Left colon (tissue), 2 donors: ENCODE results near the gene TMEM200A. TPM values are rescaled to one million over a fixed set of nuclear protein-coding genes. Genes with fewer than 3 reads are reported as not detected.

Experiments
- ATAC-seq: fragments of 200-7000 bp; cut with Tn5 transposase; one replicate; pipeline ENCODE4 v1.9.1; 2020; ENCODE audit warnings: mild to moderate bottlenecking, moderate library complexity
- DNase-seq, 2 donors: peaks; one replicate each; pipeline ENCODE4 v3.0.0-alpha.2; 2020
- intact Hi-C, 2 donors: fragments of 100-400 bp; cut with DNase I in 1 of 2; cut with micrococcal nuclease in 1 of 2; formaldehyde crosslinking; loops; one replicate each; pipeline versions ENCODE4 v1.11.2 to v1.14.0; 2022; cut with DNase I, micrococcal nuclease
- total RNA-seq, 2 donors: library from RNA; stranded (reverse); fragmentation: NEBNext Ultra II Directional; extraction: Animal tissue kit (Norgen Biotek cat#: 25700); gene quantifications; one replicate each; pipeline ENCODE4 v1.2.1, GENCODE V29; 2021
- donor health status: DM: no; HTN: no; CAD: no.
- donor health status: DM: yes; HTN: yes; CAD: no.

TMEM200A gene
- total RNA-seq, 2 donors from 2014 or later: 24.6 to 26.9 TPM

DNA sequence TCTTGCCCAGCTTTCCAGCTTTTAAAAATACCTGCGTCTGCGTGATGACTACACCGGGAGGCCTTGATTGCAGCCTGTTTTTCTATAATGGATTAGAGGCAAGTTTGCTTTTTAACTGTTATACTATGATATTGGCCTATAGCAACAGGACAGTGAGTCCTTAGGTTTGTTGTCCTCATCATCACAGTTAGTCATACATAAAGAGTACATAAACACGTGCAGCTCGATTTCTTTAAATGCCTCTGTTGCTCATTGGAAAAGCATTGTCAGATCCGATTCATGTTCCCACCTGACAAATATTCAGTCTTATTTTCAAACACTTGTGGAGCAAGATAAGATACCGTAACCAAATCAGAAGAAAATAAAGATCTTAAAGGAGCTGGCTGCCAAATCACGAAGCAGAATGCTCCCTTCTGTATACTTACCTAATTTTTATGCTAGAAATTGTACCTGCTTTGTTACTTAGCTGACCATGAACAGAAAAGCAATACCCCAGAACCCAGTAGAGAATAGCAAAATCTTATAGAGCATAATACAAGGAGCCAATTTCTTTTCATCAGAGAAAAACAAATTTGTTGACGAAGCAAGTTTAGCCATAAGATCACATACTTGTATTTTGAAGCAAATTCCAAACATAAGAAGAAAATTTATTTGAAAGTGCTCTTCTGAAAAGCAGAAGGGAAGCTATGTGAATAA is 100.4 kb downstream of the TMEM200A start:
- DNase-seq: no peak
- intact Hi-C loops: no loop called here
- ATAC-seq: no peak

DNA sequence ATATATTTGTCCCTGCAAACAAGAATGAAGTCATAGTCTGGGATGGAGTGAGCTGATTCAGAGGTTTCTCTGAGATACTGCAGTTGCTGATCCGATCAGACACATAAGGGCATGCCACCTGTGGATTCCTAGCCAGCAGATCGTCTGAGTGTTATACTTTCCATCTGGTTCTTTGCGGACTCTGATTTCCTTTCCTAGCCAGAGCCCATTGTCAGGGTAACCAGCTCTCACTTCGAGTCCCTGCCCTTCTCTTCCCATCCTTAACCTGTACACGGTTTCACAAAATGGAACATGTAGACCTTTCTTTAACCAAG is 100.9 kb downstream of the TMEM200A start:
- ATAC-seq (no peak), DNase-seq (no peak)
- intact Hi-C loops: no loop called here

DNA sequence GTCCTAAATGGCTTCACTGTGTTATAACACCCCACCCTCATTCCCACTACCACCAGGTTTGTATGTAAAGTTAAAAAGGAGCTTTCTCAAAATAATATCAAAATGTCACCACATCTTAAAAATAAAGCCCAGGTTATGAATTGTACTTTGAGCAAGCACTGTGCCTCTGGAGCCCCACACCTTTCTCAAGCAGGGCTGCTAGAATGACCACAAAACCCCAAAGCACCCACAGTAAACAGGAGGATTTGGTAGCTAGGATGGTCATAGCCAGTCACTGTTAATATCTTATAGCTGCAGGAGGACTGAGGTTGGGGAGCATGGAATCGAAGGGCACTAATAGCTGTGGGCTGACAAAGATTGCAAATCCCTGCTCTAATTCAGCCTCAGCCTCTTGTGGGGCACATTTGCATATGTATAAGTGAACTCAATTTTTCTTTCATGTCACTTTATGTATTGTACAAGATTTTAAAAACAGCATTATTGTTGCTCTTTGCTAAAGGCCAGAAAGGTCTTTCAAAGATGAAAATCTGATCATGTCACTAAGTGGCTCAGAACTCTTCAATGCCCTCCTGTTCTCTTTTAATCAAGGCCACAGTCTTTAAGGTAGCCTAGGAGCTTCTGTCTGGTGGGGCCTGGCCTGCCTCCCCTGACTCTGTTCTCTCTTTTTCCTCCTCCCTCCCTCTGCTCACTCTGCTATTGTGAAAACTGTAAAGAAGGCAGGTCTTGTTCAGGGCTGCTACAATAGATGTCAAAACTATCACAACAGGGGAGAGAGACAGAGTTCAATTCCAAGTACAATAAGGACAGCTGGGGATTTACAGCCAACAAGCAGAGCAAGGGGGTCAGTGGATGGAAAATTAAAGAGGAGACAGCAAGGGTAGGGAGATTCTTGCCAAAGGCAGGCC is 101.6 kb downstream of the TMEM200A start:
- ATAC-seq (no peak), DNase-seq (no peak)
- intact Hi-C loops: no loop called here

DNA sequence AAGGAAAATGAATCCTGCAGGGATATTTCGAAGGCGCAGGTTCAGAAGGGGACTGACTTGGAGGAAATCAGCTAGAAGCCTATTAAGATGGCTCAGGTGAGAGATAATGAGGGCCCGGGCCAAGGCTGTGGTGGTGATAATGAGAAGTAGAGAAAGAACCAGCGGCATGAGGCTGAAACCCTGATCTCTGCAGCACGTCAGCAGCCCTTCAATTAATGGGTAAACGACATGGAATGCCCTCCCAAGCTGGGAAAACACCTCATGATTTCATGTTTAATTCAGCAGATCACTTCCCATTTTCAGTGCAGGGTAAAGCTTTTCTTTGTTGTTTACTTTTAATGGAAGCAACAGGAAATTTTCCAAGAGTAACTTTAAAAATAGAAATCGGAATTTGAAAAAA is 104.9 kb downstream of the TMEM200A start:
- no peak for DNase-seq
- no peak for ATAC-seq
- intact Hi-C loops: no loop called here

DNA sequence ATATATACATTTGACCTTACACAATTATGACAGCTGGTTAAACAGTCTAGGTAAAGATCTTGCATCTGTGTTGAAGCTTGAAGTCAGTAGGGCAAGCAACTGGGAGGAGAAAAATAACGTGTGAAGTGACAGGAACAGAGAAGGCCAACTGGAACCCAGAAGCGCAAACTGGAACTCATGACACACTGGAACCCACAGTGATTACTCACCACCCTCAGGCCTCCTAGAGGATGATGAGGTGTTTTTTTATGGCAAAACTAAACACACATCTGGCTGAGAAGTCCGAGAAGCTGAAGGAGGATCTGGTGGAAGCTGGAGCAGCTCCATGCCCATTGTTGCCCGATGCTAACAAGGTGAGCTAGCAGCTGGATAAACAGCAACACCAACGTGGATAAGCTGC is 108.1 kb downstream of the TMEM200A start:
- ATAC-seq (no peak), DNase-seq (no peak)
- intact Hi-C loops: no loop called here

DNA sequence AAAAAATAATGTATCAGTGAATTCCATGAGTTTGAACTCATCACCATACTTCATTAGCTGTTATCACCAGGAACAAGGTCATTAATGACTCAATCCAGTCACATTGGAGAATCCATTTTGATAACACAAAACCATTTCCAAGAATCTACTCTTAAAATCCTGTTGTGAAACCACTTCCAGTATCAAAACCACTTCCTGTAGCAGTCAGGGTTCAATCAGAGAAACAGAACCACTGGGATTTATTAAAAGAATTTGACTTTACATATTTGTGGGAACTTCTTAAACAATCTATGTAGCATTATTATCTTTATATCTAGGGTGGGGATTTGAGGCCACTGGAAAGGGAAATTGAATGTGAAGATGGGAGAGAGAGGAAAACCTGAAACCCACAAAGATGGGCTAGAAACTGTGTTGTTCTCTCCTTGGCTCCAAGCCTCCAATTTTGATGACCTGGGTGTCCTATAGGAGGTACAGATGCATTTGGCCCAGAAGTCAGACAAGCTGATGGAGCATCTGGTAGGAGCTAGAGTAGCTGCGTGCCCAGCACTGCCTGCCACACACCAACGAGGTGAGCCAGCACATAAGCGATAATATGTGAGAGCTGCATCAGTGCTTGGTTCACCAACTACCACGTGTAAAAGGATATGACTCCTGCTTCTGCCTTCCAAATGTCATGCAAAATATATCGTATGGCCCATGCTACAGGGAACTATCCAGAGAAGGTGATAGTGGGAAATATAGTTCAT is 117.0 kb downstream of the TMEM200A start:
- DNase-seq: no peak
- ATAC-seq: no peak

DNA sequence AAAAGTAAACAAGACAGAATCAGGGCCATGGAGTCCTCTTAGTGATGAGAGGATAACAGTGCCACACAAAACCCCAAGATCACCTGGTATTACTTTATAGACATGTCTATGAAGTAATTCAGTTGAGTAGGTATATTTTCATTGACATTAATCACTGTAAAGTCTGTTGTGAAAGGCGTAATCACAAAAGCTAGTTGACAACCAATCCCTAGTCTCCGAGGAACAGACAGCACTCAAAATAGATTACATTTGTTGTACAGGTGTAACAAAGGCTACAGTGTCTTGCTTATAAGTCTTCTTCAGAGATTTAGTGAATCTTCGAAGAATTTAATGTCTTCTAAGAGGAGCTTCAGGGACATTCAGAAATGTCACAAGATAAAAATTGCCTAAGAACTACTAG is 120.1 kb downstream of the TMEM200A start:
- intact Hi-C loops: no loop called here
- DNase-seq: no peak
- no peak for ATAC-seq

More for the DNA sequence above, 117.0 kb downstream of the TMEM200A start:
- intact Hi-C loops: no loop called here

DNA sequence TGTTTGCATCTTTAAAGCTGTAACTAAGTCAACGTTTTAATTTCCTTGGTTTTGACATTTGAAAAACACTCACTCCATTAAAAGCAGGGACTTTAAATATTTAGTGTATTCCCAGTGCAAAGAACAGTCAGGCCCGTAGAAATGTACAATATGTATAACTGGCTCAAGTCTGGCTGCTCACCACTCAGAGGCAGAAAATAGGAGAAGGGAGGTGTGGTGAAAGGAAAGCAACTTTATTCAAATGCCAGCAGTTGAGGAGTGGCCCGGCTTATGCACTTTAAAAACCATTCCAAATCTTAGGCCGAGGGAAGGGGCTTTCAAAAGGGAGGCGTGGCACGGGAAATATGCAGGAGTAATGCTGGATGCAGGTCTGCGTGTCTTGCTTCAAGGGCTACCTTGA is 120.6 kb downstream of the TMEM200A start:
- intact Hi-C loops: no loop called here

DNA sequence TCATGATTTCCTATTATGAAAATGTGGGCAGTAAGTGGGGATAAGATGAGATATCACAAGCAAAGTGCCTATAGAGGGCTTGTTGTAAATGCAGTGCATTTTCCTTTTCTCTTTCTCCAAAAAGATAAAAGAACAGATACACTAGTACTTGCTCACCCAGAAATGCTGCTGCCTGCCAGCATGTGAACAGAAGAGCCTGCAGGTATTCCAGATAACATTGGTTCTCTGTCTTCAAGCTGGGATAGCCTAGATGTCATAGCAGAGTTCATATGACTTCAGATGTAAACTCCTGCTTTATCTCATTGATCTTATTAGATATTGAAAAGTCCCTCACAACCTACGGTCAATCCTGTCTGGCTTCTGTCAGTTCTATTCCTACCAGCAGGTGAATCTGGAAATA is 123.7 kb downstream of the TMEM200A start:
- ATAC-seq: no peak
- no peak for DNase-seq
- intact Hi-C loops: no loop called here

More for the DNA sequence above, 120.6 kb downstream of the TMEM200A start:
- no peak for DNase-seq
- ATAC-seq: no peak

Other genes starting within 250 kb of the TMEM200A start
- 1 to 10 TPM; 2.0 TPM for gene SAMD3, start 143.1 kb upstream of the TMEM200A start, total RNA-seq